ENCODE data around the gene GINM1. TPM values are rescaled to one million over a fixed set of nuclear protein-coding genes. Genes with fewer than 3 reads are reported as not detected.

GINM1 gene
- total RNA-seq, 1 experiment from 2014 or later: 45.8 TPM

Other genes starting within 250 kb of the GINM1 start
- gene TAB2, start 248.7 kb upstream of the GINM1 start, total RNA-seq (2014; rRNA removed; shearing (Covaris generic); ENCODE audit: low replicate concordance): 27.3 and 49.3 TPM in 2 replicates
- gene SUMO4, start 166.1 kb upstream of the GINM1 start, total RNA-seq (2014; rRNA removed; shearing (Covaris generic); ENCODE audit: low replicate concordance): 8.4 TPM in 1 of 2 replicates, not detected in the other
- gene ZC3H12D, start 81.4 kb upstream of the GINM1 start, total RNA-seq (2014; rRNA removed; shearing (Covaris generic); ENCODE audit: low replicate concordance): 0.03 TPM in 1 of 2 replicates, not detected in the other
- gene PPIL4, start 20.3 kb upstream of the GINM1 start, total RNA-seq (2014; rRNA removed; shearing (Covaris generic); ENCODE audit: low replicate concordance): 27.0 and 42.0 TPM in 2 replicates
- 26.9 and 34.1 TPM in 2 replicates for gene KATNA1, start 82.3 kb downstream of the GINM1 start, total RNA-seq (2014; rRNA removed; shearing (Covaris generic); ENCODE audit: low replicate concordance)
- 10.3 and 12.9 TPM in 2 replicates for gene LATS1, start 151.7 kb downstream of the GINM1 start, total RNA-seq (2014; rRNA removed; shearing (Covaris generic); ENCODE audit: low replicate concordance)
- gene NUP43, start 180.2 kb downstream of the GINM1 start, total RNA-seq (2014; rRNA removed; shearing (Covaris generic); ENCODE audit: low replicate concordance): 24.5 and 53.9 TPM in 2 replicates
- 229 and 267 TPM in 2 replicates for gene PCMT1, start 183.4 kb downstream of the GINM1 start, total RNA-seq (2014; rRNA removed; shearing (Covaris generic); ENCODE audit: low replicate concordance)